Breast epithelium (tissue), 3 donors: ENCODE data around the gene CTNNBL1.

Experiments
- CTCF ChIP-seq, 3 donors: fragments of 450-650 bp; IDR thresholded peaks; one replicate each; pipeline ENCODE4 v1.5.1; 2016 to 2017; ENCODE audit warnings: antibody characterized with exemption in 3 of 3, mild to moderate bottlenecking in 3 of 3, moderate library complexity in 3 of 3
- POLR2A ChIP-seq: fragments of 450-650 bp; IDR thresholded peaks from one replicate; pipeline ENCODE4 v1.6.1; 2016; ENCODE audit warnings: antibody characterized with exemption, mild to moderate bottlenecking, moderate library complexity

GRCh38 chr20:37879843-37880242 lies 186.0 kb downstream of the CTNNBL1 start:
- TF ChIP-seq CTCF (IDR thresholded peaks at IDR 0.05) (no peak), POLR2A (no peak)
